Mesenchymal stem cell (in vitro differentiated cells and primary cell): ENCODE measurements around the gene PTPRA.

ENCODE experiments used
- DNase-seq: peaks from one replicate; pipeline ENCODE4 v3.0.0-alpha.2; 2013
- H2AFZ ChIP-seq: one replicate; pipeline ENCODE4 v1.6.1; 2013; ENCODE audit warnings: low read depth, mild to moderate bottlenecking, control low read depth, inconsistent platforms, low read length, moderate library complexity
- H2AK5ac ChIP-seq: 2 replicates; pipeline ENCODE4 v1.6.1; 2013; ENCODE audit warnings: low read length, moderate library complexity, mild to moderate bottlenecking, inconsistent platforms; ENCODE audit not compliant: severe bottlenecking
- H2BK120ac ChIP-seq: one replicate; pipeline ENCODE4 v1.6.1; 2013; ENCODE audit warnings: low read depth, mild to moderate bottlenecking, inconsistent platforms, low read length, moderate library complexity
- H2BK12ac ChIP-seq, 2 experiments: one replicate each; pipeline ENCODE4 v1.6.1; 2013; ENCODE audit warnings: inconsistent platforms in 2 of 2, low read length in 2 of 2, mild to moderate bottlenecking in 2 of 2, moderate library complexity in 2 of 2, control low read depth in 1 of 2
- H2BK15ac ChIP-seq: one replicate; pipeline ENCODE4 v1.6.1; 2013; ENCODE audit warnings: mild to moderate bottlenecking, low read depth, inconsistent platforms; ENCODE audit not compliant: poor library complexity, severe bottlenecking
- H2BK5ac ChIP-seq: 2 replicates; pipeline ENCODE4 v1.6.1; 2013; ENCODE audit warnings: low read depth, mild to moderate bottlenecking, low read length, control low read depth, inconsistent platforms; ENCODE audit not compliant: poor library complexity, severe bottlenecking
- H3K14ac ChIP-seq, 2 experiments: one replicate each; pipeline ENCODE4 v1.6.1; 2013; ENCODE audit warnings: inconsistent platforms in 2 of 2, low read length in 2 of 2, control low read depth in 1 of 2, mild to moderate bottlenecking in 1 of 2, moderate library complexity in 1 of 2
- H3K18ac ChIP-seq, 2 experiments: one replicate each; pipeline ENCODE4 v1.6.1; 2013; ENCODE audit warnings: inconsistent platforms in 2 of 2, low read length in 2 of 2, control low read depth in 1 of 2, low read depth in 1 of 2, mild to moderate bottlenecking in 1 of 2
- H3K23ac ChIP-seq, 2 experiments: one replicate each; pipeline ENCODE4 v1.6.1; 2013; ENCODE audit warnings: inconsistent platforms in 2 of 2, low read length in 2 of 2, mild to moderate bottlenecking in 2 of 2, moderate library complexity in 2 of 2, control low read depth in 1 of 2
- H3K27ac ChIP-seq: 2 replicates; pipeline ENCODE4 v1.5.1; 2013; ENCODE audit warnings: mild to moderate bottlenecking, moderate library complexity, low read length, control low read depth, inconsistent platforms; ENCODE audit not compliant: poor library complexity, severe bottlenecking
- H3K27me3 ChIP-seq, 2 experiments: 2 replicates each; pipeline versions ENCODE4 v1.6.1 to v1.7.0; 2013; ENCODE audit warnings: low read length in 2 of 2, mild to moderate bottlenecking in 2 of 2, moderate library complexity in 2 of 2, control low read depth in 1 of 2, inconsistent platforms in 1 of 2; ENCODE audit not compliant: control insufficient read depth in 1 of 2, insufficient read depth in 1 of 2
- H3K36me3 ChIP-seq, 2 experiments: 2 replicates each; pipeline versions ENCODE4 v1.6.1 to v1.7.0; 2013; ENCODE audit warnings: low read length in 2 of 2, control low read depth in 1 of 2, inconsistent platforms in 1 of 2, low read depth in 1 of 2, mild to moderate bottlenecking in 1 of 2; ENCODE audit not compliant: insufficient read depth in 2 of 2, control insufficient read depth in 1 of 2
- H3K4ac ChIP-seq, 2 experiments: one replicate each; pipeline ENCODE4 v1.6.1; 2013; ENCODE audit warnings: inconsistent platforms in 2 of 2, low read length in 2 of 2, mild to moderate bottlenecking in 2 of 2, moderate library complexity in 2 of 2, control low read depth in 1 of 2, low read depth in 1 of 2
- H3K4me1 ChIP-seq: 2 replicates; pipeline ENCODE4 v1.6.1; 2013; ENCODE audit warnings: low read depth, low read length, control low read depth; ENCODE audit not compliant: control insufficient read depth, insufficient read depth
- H3K4me2 ChIP-seq: 2 replicates; pipeline ENCODE4 v1.6.1; 2013; ENCODE audit warnings: low read length, mild to moderate bottlenecking, inconsistent platforms; ENCODE audit not compliant: poor library complexity, severe bottlenecking
- H3K4me3 ChIP-seq, 2 experiments: 2 replicates each; pipeline versions ENCODE4 v1.5.1 to v1.7.0; 2013; ENCODE audit warnings: low read length in 2 of 2, mild to moderate bottlenecking in 2 of 2, control low read depth in 1 of 2, low read depth in 1 of 2; ENCODE audit not compliant: insufficient read depth in 1 of 2
- H3K79me1 ChIP-seq: replicated peaks from 2 replicates; pipeline ENCODE4 v1.6.1; 2013; ENCODE audit warnings: mild to moderate bottlenecking, control low read depth, low read length, inconsistent platforms; ENCODE audit not compliant: poor library complexity, severe bottlenecking
- H3K9ac ChIP-seq: 2 replicates; pipeline ENCODE4 v1.7.0; 2013; ENCODE audit warnings: mild to moderate bottlenecking, low read length, moderate library complexity
- H3K9me3 ChIP-seq: 2 replicates; pipeline ENCODE4 v1.7.0; 2013; ENCODE audit warnings: mild to moderate bottlenecking, low read length; ENCODE audit not compliant: control insufficient read depth
- H4K8ac ChIP-seq: one replicate; pipeline ENCODE4 v1.6.1; 2013; ENCODE audit warnings: inconsistent platforms, mild to moderate bottlenecking, low read length, moderate library complexity
- H4K91ac ChIP-seq: one replicate; pipeline ENCODE4 v1.6.1; 2013; ENCODE audit warnings: mild to moderate bottlenecking, low read length, inconsistent platforms
- WGBS: methylation state at CpG from one replicate; pipeline ENCODE4 v1.1.7; 2013; ENCODE audit warnings: mixed read lengths; 5-methylcytosine and 5-hydroxymethylcytosine counted together

Gene PTPRA

GRCh38 chr20:2993250-2993649 is 120.0 kb downstream of the PTPRA start:
- Histone ChIP-seq H2AFZ (no peak overlapping the region), H3K18ac (no peak overlapping the region), H3K23ac (no peak overlapping the region), H4K91ac (no peak overlapping the region), H3K27me3 (no peaks in the 10 kb centered on the region), H2BK15ac (no peak overlapping the region), H3K27ac (no peak overlapping the region), H2BK120ac (no peak overlapping the region), H3K9me3 (no peaks in the 10 kb centered on the region), H4K8ac (no peak overlapping the region), H2BK5ac (no peak overlapping the region), H3K79me1 (peaks cover 4% of the 10 kb centered on the region), H3K4me2 (no peak overlapping the region), H3K36me3 (peaks cover 34 to 91% of the 10 kb centered on the region in 2 experiments), H2AK5ac (no peak overlapping the region), H3K9ac (no peak overlapping the region), H3K4me3 (no peak overlapping the region), H3K4ac (no peak overlapping the region), H2BK12ac (no peak overlapping the region), H3K14ac (no peak overlapping the region), H3K4me1 (no peaks in the 10 kb centered on the region)
- DNase-seq, result no peak
- WGBS, result 89% methylated on average over 1 of the region's 2 CpGs

GRCh38 chr20:2995796-2996195 is 122.5 kb downstream of the PTPRA start:
- no peak overlapping the region for H3K23ac ChIP-seq
- H2BK120ac ChIP-seq, result no peak overlapping the region
- H3K14ac ChIP-seq, result no peak overlapping the region
- no peaks in the 10 kb centered on the region for H3K4me1 ChIP-seq
- H3K27ac ChIP-seq, result no peak overlapping the region
- H2BK5ac ChIP-seq, result no peak overlapping the region
- H3K36me3 ChIP-seq, result peaks cover 18 to 81% of the 10 kb centered on the region in 2 experiments
- H2AK5ac ChIP-seq, result no peak overlapping the region
- no peak for DNase-seq
- H3K4me2 ChIP-seq, result no peak overlapping the region
- no peak overlapping the region for H4K8ac ChIP-seq
- no peak overlapping the region for H4K91ac ChIP-seq
- peaks cover 7% of the 10 kb centered on the region for H3K79me1 ChIP-seq
- H3K4me3 ChIP-seq, result no peak overlapping the region
- H2BK12ac ChIP-seq, result no peak overlapping the region
- H2BK15ac ChIP-seq, result no peak overlapping the region
- H3K27me3 ChIP-seq, result no peaks in the 10 kb centered on the region
- no peaks in the 10 kb centered on the region for H3K9me3 ChIP-seq
- no peak overlapping the region for H3K4ac ChIP-seq
- no peak overlapping the region for H3K18ac ChIP-seq
- WGBS, result 100% methylated on average over 1 of the region's 2 CpGs
- H3K9ac ChIP-seq, result no peak overlapping the region
- H2AFZ ChIP-seq, result no peak overlapping the region

DNA sequence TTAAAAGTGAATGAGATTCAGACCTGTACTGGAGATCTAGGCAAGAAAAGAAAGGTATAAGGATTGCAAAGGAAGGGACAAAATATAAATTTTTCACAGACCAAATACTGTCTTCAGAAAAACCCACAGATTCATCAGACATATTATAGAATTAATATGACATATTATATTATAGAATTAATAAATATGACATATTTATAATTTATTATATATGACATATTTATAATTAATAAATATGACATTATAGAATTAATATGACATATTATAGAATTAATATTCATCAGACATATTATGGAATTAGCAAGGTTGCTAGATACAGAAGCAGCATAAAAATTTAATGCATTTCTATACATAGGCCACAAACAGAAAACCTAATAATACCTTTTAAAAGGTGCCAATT is 125.4 kb downstream of the PTPRA start:
- Histone ChIP-seq H3K9me3 (no peaks in the 10 kb centered on the region), H3K4me2 (no peak overlapping the region), H3K4me1 (no peaks in the 10 kb centered on the region), H2AFZ (no peak overlapping the region), H3K18ac (no peak overlapping the region), H2BK15ac (no peak overlapping the region), H4K91ac (no peak overlapping the region), H3K79me1 (peaks cover 9% of the 10 kb centered on the region), H3K9ac (no peak overlapping the region), H3K4ac (no peak overlapping the region), H2BK12ac (no peak overlapping the region), H3K36me3 (peaks cover 6 to 63% of the 10 kb centered on the region in 2 experiments), H3K23ac (no peak overlapping the region), H2BK120ac (no peak overlapping the region), H2BK5ac (no peak overlapping the region), H3K27me3 (no peaks in the 10 kb centered on the region), H3K14ac (no peak overlapping the region), H3K4me3 (no peak overlapping the region), H2AK5ac (no peak overlapping the region), H3K27ac (no peak overlapping the region), H4K8ac (no peak overlapping the region)
- no peak for DNase-seq

GRCh38 chr20:3000852-3001523 is 127.7 kb downstream of the PTPRA start:
- no peak overlapping the region for H3K4me2 ChIP-seq
- H3K18ac ChIP-seq, result no peak overlapping the region
- H3K4me1 ChIP-seq, result no peaks in the 10 kb centered on the region
- H3K4me3 ChIP-seq, result no peak overlapping the region
- no peak overlapping the region for H2AFZ ChIP-seq
- H3K9ac ChIP-seq, result peak overlapping the region; percentile 0
- peaks cover 11% of the 10 kb centered on the region for H3K79me1 ChIP-seq
- H4K8ac ChIP-seq, result no peak overlapping the region
- no peak overlapping the region for H4K91ac ChIP-seq
- H3K9me3 ChIP-seq, result no peaks in the 10 kb centered on the region
- 63% methylated on average over 7 of the region's 7 CpGs for WGBS
- H2BK5ac ChIP-seq, result no peak overlapping the region
- no peaks in the 10 kb centered on the region for H3K27me3 ChIP-seq
- no peak overlapping the region for H2BK15ac ChIP-seq
- peaks cover 6 to 58% of the 10 kb centered on the region in 2 experiments for H3K36me3 ChIP-seq
- no peak overlapping the region for H3K4ac ChIP-seq
- peak; percentile 77 for DNase-seq
- H3K23ac ChIP-seq, result no peak overlapping the region
- H2BK12ac ChIP-seq, result no peak overlapping the region
- no peak overlapping the region for H3K27ac ChIP-seq
- no peak overlapping the region for H2BK120ac ChIP-seq
- H3K14ac ChIP-seq, result no peak overlapping the region
- H2AK5ac ChIP-seq, result no peak overlapping the region
